GM15510 (cell line): ENCODE data around the gene CKMT2.
A peak's percentile ranks its signal among the peaks of the same experiment; 100 is the strongest.

ENCODE experiments used
- POLR2A ChIP-seq: IDR thresholded peaks from 3 replicates; pipeline ENCODE4 v1.6.1; 2011; ENCODE audit warnings: borderline replicate concordance; ENCODE audit not compliant: insufficient read length; ENCODE audit errors: extremely low read depth

CKMT2 gene

DNA sequence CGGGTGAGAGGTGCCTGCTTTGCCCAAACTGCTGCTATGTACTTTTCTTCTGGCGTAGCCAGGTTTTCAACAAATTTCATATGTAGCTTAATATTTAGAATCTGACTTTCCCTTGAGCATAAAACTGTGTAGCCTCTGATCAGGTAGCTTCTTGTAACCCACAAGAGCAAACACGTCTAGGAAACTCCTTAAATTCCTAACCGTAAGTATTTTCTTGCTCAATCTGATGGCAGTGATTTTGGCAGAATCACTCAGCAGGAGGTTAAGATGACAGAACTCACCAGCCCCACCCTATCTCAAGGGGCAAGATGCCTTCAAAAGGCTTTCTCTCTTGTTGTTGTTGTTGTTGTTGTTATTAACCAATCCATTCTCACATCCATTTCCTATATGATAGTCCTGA is 20.8 kb downstream of the CKMT2 start:
- TF ChIP-seq POLR2A, result no peak

DNA sequence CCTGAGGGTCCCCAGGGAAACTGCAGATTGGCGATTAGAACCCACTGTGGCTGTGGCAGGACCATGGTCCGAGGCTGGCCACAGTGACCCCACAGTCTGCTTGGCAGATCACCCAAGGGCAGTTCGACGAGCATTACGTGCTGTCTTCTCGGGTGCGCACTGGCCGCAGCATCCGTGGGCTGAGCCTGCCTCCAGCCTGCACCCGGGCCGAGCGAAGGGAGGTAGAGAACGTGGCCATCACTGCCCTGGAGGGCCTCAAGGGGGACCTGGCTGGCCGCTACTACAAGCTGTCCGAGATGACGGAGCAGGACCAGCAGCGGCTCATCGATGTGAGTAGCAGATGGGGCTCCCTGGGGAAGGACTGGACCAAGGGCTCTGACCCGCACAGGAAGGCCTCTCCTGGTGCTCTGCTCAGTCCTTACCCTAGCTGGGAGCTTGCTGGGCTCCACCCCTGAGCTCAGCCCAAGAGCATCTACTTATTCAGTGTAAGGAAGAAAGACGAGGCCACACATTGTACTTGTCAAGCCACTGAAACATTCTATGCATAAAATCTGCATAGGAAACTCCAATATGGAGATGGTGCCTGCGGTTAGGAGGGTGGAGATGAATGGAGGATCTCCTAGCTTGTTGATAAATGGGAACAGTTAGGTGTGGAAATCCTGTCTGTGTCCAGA is 21.9 kb downstream of the CKMT2 start:
- TF ChIP-seq POLR2A, result no peak

- no peak for TF ChIP-seq POLR2A
Measured at GRCh38 chr5:81256766-81257165, 23.6 kb downstream of the CKMT2 start.

DNA sequence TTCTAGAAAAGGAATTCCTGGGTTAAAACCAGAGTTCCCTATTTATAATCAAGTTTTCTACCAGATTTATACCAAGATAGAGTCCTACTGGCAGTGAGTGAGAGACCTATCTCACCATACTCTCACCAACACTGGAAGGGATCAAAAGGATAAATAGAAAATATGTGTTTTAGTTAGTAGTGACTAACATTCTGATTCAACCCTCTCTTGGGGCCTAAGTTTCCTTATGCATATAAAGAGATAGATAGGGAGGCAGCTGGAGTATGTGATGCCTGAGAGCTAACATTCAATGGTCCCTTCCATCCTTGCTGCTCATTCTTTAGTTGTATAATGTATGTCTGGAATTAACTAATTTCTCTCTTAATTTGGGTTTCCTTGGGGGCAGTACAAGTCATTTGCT is 32.0 kb downstream of the CKMT2 start:
- TF ChIP-seq POLR2A, result no peak

DNA sequence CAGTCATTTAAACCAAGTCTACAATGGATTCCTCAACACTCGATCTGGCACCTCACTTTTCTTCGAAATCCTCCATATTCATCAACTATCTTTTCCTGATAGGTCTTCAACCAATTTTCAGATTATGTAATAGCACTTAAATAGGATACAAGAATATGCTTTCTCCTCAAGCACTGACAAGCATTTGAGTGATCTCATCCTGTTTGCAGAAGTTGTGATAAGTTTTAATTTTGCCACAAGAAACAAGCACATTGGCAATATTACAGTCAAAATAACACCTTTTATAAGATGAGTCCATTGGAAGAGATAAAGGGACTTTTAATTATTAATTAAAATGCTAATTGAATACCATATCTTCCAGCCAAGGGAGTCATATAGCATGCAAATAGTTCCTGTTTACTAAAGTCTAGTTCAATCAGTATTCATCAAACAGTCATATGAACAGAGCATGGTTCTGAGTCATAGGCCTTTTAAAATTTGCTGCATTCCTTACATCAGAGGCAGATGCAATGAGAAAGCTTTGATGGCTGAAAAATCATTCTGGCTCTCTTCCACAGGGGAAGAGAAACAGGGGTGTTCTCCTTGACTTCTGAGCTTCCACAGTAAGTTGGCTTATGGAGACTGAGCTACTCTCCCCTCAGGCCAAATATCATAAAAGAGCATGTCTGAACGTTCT is 35.5 kb downstream of the CKMT2 start:
- no peak for TF ChIP-seq POLR2A

DNA sequence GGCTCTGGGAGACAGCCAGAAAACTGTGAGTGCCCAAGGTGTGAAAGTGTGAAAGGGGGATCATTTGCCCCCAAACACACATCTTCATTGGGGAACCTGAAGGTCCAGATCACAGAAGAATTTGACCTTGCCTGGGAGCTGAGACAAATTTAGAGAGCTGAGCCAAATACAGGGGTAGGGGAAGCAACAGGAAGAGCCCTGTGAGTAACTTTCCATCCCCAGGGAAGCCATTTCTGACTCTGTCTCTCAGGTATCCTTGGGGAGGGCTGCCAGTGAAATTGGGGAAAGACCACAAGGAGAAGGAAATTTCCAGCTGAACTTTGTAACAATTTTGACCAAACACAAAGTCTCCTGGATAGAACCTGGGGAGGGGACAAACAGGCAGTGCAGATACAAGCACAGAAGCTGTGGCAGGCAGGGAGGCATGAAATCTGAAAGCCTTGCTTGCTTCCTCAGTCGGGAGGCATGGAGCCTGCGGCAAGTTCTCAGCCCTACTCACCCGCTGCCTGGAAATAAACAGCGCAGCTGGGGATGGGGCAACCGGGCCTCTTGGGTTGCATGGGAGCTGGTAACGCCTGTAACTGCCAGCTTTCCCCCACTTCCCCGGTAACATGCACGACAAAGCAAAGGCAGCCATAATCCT is 36.8 kb downstream of the CKMT2 start:
- TF ChIP-seq POLR2A, result no peak

- no peak for TF ChIP-seq POLR2A
Measured at GRCh38 chr5:81283976-81284375, 50.9 kb downstream of the CKMT2 start.

GRCh38 chr5:81286059-81286617 is 53.0 kb downstream of the CKMT2 start:
- no peak for TF ChIP-seq POLR2A

DNA sequence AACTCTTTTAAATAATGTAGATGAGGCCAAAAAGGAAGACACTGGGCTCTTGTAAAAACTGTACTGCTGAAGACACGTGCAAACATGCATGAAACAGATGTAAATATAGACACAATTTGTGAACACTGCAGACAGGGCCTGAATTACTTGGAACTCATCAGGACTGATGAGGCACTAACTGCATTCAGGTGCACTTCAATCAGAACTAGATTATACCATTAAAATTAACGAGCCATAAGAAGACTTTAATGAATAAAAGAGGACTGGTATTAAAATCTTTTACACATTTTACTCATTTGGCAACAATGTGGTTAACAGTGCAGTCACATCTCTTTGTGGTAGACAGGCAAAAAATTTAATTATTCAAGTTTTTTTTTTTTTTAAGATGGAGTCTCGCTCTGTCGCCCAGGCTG is 54.9 kb downstream of the CKMT2 start:
- TF ChIP-seq POLR2A, result no peak

GRCh38 chr5:81290146-81290545 is 57.0 kb downstream of the CKMT2 start:
- no peak for TF ChIP-seq POLR2A

DNA sequence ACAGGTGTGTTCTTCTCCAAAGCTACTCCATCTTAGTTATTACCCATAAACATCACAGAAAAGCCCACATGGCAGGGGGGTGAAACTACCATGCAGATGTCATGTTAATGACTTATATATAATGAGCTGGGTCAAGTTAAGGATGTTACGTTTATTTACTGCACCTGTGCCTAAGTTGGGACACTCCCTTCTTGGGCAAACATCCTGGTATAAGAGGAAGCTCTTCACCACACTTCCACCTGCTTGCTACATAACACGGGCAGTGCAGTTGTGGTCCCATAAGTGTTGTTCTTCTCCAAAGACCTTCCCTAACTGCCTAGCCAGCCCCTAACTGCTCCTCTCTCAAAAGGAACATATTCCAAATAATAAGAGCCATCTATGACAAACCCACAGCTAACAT is 59.0 kb downstream of the CKMT2 start:
- TF ChIP-seq POLR2A, result no peak

- TF ChIP-seq POLR2A, result no peak
Measured at GRCh38 chr5:81297531-81297930, 64.4 kb downstream of the CKMT2 start.

GRCh38 chr5:81300921-81301270 is 67.8 kb downstream of the CKMT2 start:
- TF ChIP-seq POLR2A, result no peak

DNA sequence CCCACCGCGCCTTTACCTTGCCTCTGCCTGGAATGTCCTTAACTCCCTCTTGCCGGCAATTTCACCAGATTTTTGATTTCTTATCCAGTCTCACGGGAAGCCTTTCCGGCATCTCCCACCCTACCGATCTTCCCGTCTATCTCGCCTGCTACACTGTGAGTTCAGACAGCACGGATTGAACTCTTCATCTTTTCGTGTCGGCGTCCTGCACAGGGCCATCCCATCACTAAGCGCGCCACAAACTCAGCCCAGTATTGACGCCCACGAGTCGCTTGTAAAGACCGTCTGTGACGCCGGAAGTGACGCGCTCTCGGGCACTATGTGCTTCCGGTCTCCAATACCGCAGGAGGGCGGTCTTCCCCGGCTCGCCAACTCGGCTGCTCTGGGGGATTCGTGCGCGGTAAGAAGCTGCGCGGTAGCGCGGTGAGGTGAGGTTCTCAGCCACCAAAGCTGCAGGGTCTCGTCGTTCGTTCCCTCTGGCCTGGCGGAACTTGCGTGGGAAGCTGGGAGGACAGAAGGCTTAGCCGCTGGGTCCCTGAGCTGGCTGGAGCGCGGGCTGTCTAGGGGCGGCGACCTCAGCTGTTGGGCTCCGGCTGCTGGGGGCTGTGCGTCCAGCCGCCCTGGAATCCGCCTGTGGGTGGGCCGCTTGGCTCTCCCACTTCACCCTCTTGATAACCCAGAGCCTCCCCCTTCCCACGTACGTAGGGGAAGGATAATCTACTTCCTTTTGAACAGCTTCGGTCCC is 68.3 kb downstream of the CKMT2 start, which contains the start of gene ZCCHC9:
Gene ZCCHC9, plus strand, starts transcription at position 317 of the 745 bp plus-strand sequence. CDS start 3,171 bp downstream, outside the sequence.
- TF ChIP-seq POLR2A, result peak; percentile 93

DNA sequence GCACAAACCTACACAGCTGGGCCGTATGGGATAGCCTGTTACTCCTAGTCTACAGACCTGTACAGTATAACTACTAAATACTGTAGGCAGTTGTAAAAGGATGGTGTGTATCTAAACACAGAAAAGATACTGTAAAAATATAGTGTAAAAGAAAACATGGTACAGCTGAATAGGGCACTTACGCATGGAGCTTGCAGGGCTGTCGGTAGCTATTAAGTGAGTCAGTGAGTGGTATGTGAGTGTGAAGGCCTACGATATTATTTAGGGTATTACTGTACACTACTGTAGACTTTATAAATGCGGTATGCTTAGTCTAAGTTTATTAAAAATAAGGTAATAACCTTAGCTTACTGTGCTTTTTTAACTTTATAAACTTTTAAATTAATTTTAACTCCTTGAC is 69.5 kb downstream of the CKMT2 start:
- TF ChIP-seq POLR2A, result no peak

- no peak for TF ChIP-seq POLR2A
Measured at GRCh38 chr5:81303563-81303962, 70.4 kb downstream of the CKMT2 start.

DNA sequence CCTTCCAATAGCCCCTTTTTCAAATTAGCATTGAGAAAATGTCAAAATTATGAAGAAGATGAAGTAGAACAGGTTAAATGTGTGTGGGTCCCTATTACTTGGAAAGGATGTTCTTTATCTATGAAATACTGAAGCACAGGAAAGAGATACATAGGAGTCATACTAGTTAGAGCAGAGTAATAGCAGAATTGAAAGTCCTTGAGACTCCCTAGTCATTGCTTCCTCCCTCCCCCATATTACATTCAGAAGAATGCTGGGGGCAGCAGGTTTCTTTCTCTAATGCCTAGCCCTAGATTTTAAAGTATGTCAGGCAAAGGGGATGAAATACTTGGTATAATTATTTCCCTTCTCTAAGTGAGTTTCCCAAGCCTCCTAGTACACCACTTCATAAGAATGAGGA is 72.7 kb downstream of the CKMT2 start:
- no peak for TF ChIP-seq POLR2A
